ENCODE data around the gene FILIP1. TPM values are rescaled to one million over a fixed set of nuclear protein-coding genes. Genes with fewer than 3 reads are reported as not detected.
A peak's percentile ranks its signal among the peaks of the same experiment; 100 is the strongest.

FILIP1 gene
- total RNA-seq, 4 donors from 2014 or later, result 6.0 to 12.3 (median 7.2) TPM

- peaks cover 0 to 21% (median 3%) of the 10 kb centered on the region in 4 donors for H3K4me1 ChIP-seq
- no peak overlapping the region for H3K27ac ChIP-seq
- H3K27me3 ChIP-seq, result no peaks in the 10 kb centered on the region
- intact Hi-C loops (cut with DNase I; ENCODE audit: low total_unique reads), result no loop called here
- in situ Hi-C loops (cut with MboI; ENCODE audit: low pct_ligation_motif_present in 1 of 4, low pct_unique_long_range_greater_than_20kb in 1 of 4, low sequenced_read_pairs in 3 of 4), result no loop called here
- H3K4me3 ChIP-seq, result no peak overlapping the region
- DNase-seq, result no peak
- H3K9me3 ChIP-seq, result no peaks in the 10 kb centered on the region
- TF ChIP-seq CTCF (IDR thresholded peaks at IDR 0.05) (no peak), POLR2AphosphoS5 (IDR thresholded peaks at IDR 0.05) (no peak), EP300 (IDR thresholded peaks at IDR 0.05; ENCODE audit: low read depth) (no peak)
- no peaks in the 10 kb centered on the region for H3K36me3 ChIP-seq
Observed at GRCh38 chr6:75409928-75410327, 83.7 kb downstream of the FILIP1 start.

- WGBS, 2 donors (ENCODE audit: low coverage in 1 of 2), result 54 to 59% methylated on average over 2 to 3 of the region's 3 CpGs
Observed at GRCh38 chr6:75409286-75409685, 84.3 kb downstream of the FILIP1 start.

GRCh38 chr6:75403563-75404080, 90.0 kb downstream of the FILIP1 start:
- H3K9me3 ChIP-seq, result no peaks in the 10 kb centered on the region
- WGBS, 2 donors (ENCODE audit: low coverage in 1 of 2), result 72 to 84% methylated on average over 2 to 3 of the region's 3 CpGs
- no peak overlapping the region for H3K27ac ChIP-seq
- DNase-seq, result no peak
- in situ Hi-C loops (cut with MboI; ENCODE audit: low pct_ligation_motif_present in 1 of 4, low pct_unique_long_range_greater_than_20kb in 1 of 4, low sequenced_read_pairs in 3 of 4), result no loop called here
- H3K27me3 ChIP-seq, result no peaks in the 10 kb centered on the region
- H3K4me1 ChIP-seq, result no peaks in the 10 kb centered on the region
- intact Hi-C loops (cut with DNase I; ENCODE audit: low total_unique reads), result no loop called here
- no peak overlapping the region for H3K4me3 ChIP-seq
- TF ChIP-seq EP300 (IDR thresholded peaks at IDR 0.05; ENCODE audit: low read depth) (no peak), CTCF (IDR thresholded peaks at IDR 0.05) (no peak)
- H3K36me3 ChIP-seq, result no peaks in the 10 kb centered on the region

More at GRCh38 chr6:75409286-75409685, 84.3 kb downstream of the FILIP1 start:
- Histone ChIP-seq H3K36me3 (no peaks in the 10 kb centered on the region), H3K27me3 (no peaks in the 10 kb centered on the region), H3K4me1 (peaks cover 0 to 16% (median 3%) of the 10 kb centered on the region in 4 donors), H3K4me3 (no peak overlapping the region), H3K9me3 (no peaks in the 10 kb centered on the region), H3K27ac (no peak overlapping the region)
- intact Hi-C loops (cut with DNase I; ENCODE audit: low total_unique reads) (no loop called here), in situ Hi-C loops (cut with MboI; ENCODE audit: low pct_ligation_motif_present in 1 of 4, low pct_unique_long_range_greater_than_20kb in 1 of 4, low sequenced_read_pairs in 3 of 4) (no loop called here)
- no peak for DNase-seq
- TF ChIP-seq POLR2A (IDR thresholded peaks at IDR 0.05) (no peak), CTCF (IDR thresholded peaks at IDR 0.05) (no peak), EP300 (IDR thresholded peaks at IDR 0.05; ENCODE audit: low read depth) (no peak), POLR2AphosphoS5 (IDR thresholded peaks at IDR 0.05) (no peak)

GRCh38 chr6:75402296-75402695, 91.3 kb downstream of the FILIP1 start:
- H3K4me3 ChIP-seq, result no peak overlapping the region
- 64 to 83% methylated on average over 1 to 3 of the region's 3 CpGs for WGBS, 2 donors (ENCODE audit: low coverage in 1 of 2)
- in situ Hi-C loops (cut with MboI; ENCODE audit: low pct_ligation_motif_present in 1 of 4, low pct_unique_long_range_greater_than_20kb in 1 of 4, low sequenced_read_pairs in 3 of 4), result no loop called here
- DNase-seq, result no peak
- no peaks in the 10 kb centered on the region for H3K4me1 ChIP-seq
- TF ChIP-seq POLR2A (IDR thresholded peaks at IDR 0.05) (no peak), EP300 (IDR thresholded peaks at IDR 0.05; ENCODE audit: low read depth) (no peak), CTCF (IDR thresholded peaks at IDR 0.05) (no peak), POLR2AphosphoS5 (IDR thresholded peaks at IDR 0.05) (no peak)
- no peaks in the 10 kb centered on the region for H3K36me3 ChIP-seq
- H3K27ac ChIP-seq, result peak overlapping the region in 3 of 4 donors; percentile 1 to 16 (median 14)
- no peaks in the 10 kb centered on the region for H3K9me3 ChIP-seq
- intact Hi-C loops (cut with DNase I; ENCODE audit: low total_unique reads), result no loop called here
- H3K27me3 ChIP-seq, result no peaks in the 10 kb centered on the region
